Fibroblast of skin of right biceps (primary cell): Measurements from ENCODE around the gene GNA15.
"Not testable (repeated sequence)": the region's sequence is repeated elsewhere in the genome, so short reads cannot be mapped to it uniquely, and the experiment has no call there.

ENCODE experiments used
- DNase-seq: peaks from one replicate; pipeline ENCODE4 v3.0.0-alpha.2; 2013

Gene GNA15

GRCh38 chr19:3151563-3152418, 16.0 kb downstream of the GNA15 start:
- no peak for DNase-seq

- DNase-seq = no peak
Observed at GRCh38 chr19:3152419-3152780, 16.6 kb downstream of the GNA15 start.

- no peak for DNase-seq
Observed at GRCh38 chr19:3153286-3154230, 17.7 kb downstream of the GNA15 start.

- not testable (repeated sequence) for DNase-seq
Observed at GRCh38 chr19:3154447-3154846, 18.6 kb downstream of the GNA15 start.

- DNase-seq = peak; percentile 100
Observed at GRCh38 chr19:3154957-3155736, 19.3 kb downstream of the GNA15 start.

GRCh38 chr19:3157096-3157845, 21.4 kb downstream of the GNA15 start:
- no peak for DNase-seq

GRCh38 chr19:3159565-3159964, 23.7 kb downstream of the GNA15 start:
- DNase-seq = no peak

GRCh38 chr19:3160219-3160618, 24.4 kb downstream of the GNA15 start:
- DNase-seq = no peak

GRCh38 chr19:3161453-3161852, 25.6 kb downstream of the GNA15 start:
- peak; percentile 28 for DNase-seq

- DNase-seq = no peak
Observed at GRCh38 chr19:3162418-3163229, 26.8 kb downstream of the GNA15 start.

- DNase-seq = peak; percentile 58
Observed at GRCh38 chr19:3163230-3163886, 27.5 kb downstream of the GNA15 start.

GRCh38 chr19:3163943-3164342, 28.1 kb downstream of the GNA15 start:
- DNase-seq = no peak

- no peak for DNase-seq
Observed at GRCh38 chr19:3167533-3168272, 31.9 kb downstream of the GNA15 start.

GRCh38 chr19:3171894-3172672, 36.2 kb downstream of the GNA15 start:
- DNase-seq = no peak

GRCh38 chr19:3172673-3173000, 36.8 kb downstream of the GNA15 start:
- DNase-seq = not testable (repeated sequence)

GRCh38 chr19:3175781-3176714, 40.2 kb downstream of the GNA15 start:
- peak; percentile 57 for DNase-seq

GRCh38 chr19:3176715-3177501, 41.1 kb downstream of the GNA15 start:
- peak; percentile 47 for DNase-seq
